GF-D8 (cell line): ENCODE results near the gene NDST1.

ENCODE experiments used
- DNase-seq: peaks from one replicate; lab custom pipeline; 2025; lab: John Stamatoyannopoulos, UW

The NDST1 gene

GRCh38 chr5:150544611-150545219 is 36.8 kb downstream of the NDST1 start:
- DNase-seq, result peak; percentile 24

- no peak for DNase-seq
Measured at GRCh38 chr5:150545246-150545645, 37.3 kb downstream of the NDST1 start.

- DNase-seq, result no peak
Measured at GRCh38 chr5:150548123-150548522, 40.2 kb downstream of the NDST1 start.

- no peak for DNase-seq
Measured at GRCh38 chr5:150549735-150550134, 41.8 kb downstream of the NDST1 start.

GRCh38 chr5:150550286-150550685 is 42.4 kb downstream of the NDST1 start:
- DNase-seq, result no peak

- no peak for DNase-seq
Measured at GRCh38 chr5:150551066-150551465, 43.1 kb downstream of the NDST1 start.

GRCh38 chr5:150553402-150553801 is 45.5 kb downstream of the NDST1 start:
- DNase-seq, result no peak

- no peak for DNase-seq
Measured at GRCh38 chr5:150553911-150554310, 46.0 kb downstream of the NDST1 start.

GRCh38 chr5:150554857-150555256 is 46.9 kb downstream of the NDST1 start:
- DNase-seq, result no peak

GRCh38 chr5:150556106-150556505 is 48.2 kb downstream of the NDST1 start:
- no peak for DNase-seq

GRCh38 chr5:150556859-150557508 is 49.1 kb downstream of the NDST1 start:
- DNase-seq, result no peak

- DNase-seq, result no peak
Measured at GRCh38 chr5:150557509-150557872, 49.6 kb downstream of the NDST1 start.

GRCh38 chr5:150558088-150558621 is 50.2 kb downstream of the NDST1 start:
- DNase-seq, result no peak

GRCh38 chr5:150559088-150559487 is 51.2 kb downstream of the NDST1 start:
- no peak for DNase-seq

- DNase-seq, result no peak
Measured at GRCh38 chr5:150559701-150560100, 51.8 kb downstream of the NDST1 start.

- DNase-seq, result peak; percentile 27
Measured at GRCh38 chr5:150560401-150561191, 52.7 kb downstream of the NDST1 start.

- no peak for DNase-seq
Measured at GRCh38 chr5:150561192-150561512, 53.2 kb downstream of the NDST1 start.

- no peak for DNase-seq
Measured at GRCh38 chr5:150561571-150562275, 53.8 kb downstream of the NDST1 start.

- DNase-seq, result peak; percentile 22
Measured at GRCh38 chr5:150562832-150563231, 54.9 kb downstream of the NDST1 start.

GRCh38 chr5:150565868-150566267 is 57.9 kb downstream of the NDST1 start:
- no peak for DNase-seq

- peak; percentile 34 for DNase-seq
Measured at GRCh38 chr5:150567031-150567717, 59.2 kb downstream of the NDST1 start.

- no peak for DNase-seq
Measured at GRCh38 chr5:150568663-150569062, 60.7 kb downstream of the NDST1 start.
